Medulla oblongata (tissue), 1 donor: Measurements from ENCODE around the gene ZNF559.
A peak's percentile ranks its signal among the peaks of the same experiment; 100 is the strongest.
"Not testable (repeated sequence)": the region's sequence is repeated elsewhere in the genome, so short reads cannot be mapped to it uniquely, and the experiment has no call there.

Experiments used
- DNase-seq: peaks from one replicate; pipeline ENCODE4 v3.0.0-alpha.2; 2015; ENCODE audit errors: extremely low spot score

ZNF559 gene

DNA sequence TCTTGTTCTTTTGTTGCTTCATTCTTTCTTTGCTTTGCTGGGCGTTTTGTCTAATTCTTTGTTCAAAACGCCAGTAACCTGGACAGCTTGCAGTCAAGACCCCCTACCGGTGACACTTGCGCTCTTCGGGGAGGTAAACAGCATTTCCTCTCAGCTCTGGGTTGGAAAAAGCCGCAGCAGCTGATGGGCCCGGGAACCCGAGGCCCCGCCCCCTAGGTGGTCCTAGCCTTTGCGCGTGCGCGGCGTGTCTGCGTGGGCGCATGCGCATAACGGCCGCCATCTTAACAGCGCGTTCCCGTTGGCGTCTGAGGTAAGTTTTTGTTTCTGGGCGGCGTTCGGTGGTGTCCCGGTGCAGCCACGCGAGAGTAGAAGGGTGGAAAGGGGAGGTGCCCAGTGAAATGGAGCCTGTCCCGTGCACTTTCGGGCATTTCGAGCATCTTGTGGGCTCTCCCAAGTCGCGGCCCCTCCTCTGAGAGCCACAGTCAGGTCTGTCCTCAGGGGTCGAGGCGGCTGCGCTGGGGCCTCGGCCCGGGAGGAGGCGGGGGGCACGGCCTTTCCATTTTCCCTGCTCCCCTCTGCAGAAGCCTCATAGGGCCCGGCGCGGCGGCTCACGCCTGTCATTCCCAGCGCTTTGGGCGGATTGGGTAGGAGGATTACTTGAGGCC is at the start of gene ZNF559:
Gene ZNF559, plus strand, starts transcription at position 261 of the 665 bp plus-strand sequence. CDS start 14,371 bp downstream, outside the sequence.
- DNase-seq, result peak; percentile 93

DNA sequence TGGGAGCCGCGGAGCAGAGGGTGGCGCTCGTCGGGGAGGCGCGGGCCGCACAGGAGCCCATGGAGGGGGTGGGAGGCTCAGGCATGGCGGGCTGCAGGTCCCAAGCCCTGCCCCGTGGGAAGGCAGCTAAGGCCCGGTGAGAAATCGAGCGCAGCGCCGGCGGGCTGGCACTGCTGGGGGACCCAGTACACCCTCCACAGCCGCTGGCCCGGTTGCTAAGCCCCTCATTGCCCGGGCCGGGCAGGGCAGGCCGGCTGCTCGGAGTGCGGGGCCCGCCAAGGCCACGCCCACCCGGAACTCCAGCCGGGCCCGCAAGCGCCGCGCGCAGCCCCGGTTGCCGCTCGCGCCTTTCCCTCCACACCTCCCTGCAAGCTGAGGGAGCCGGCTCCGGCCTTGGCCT is 40.5 kb upstream of the ZNF559 start:
- not testable (repeated sequence) for DNase-seq

DNA sequence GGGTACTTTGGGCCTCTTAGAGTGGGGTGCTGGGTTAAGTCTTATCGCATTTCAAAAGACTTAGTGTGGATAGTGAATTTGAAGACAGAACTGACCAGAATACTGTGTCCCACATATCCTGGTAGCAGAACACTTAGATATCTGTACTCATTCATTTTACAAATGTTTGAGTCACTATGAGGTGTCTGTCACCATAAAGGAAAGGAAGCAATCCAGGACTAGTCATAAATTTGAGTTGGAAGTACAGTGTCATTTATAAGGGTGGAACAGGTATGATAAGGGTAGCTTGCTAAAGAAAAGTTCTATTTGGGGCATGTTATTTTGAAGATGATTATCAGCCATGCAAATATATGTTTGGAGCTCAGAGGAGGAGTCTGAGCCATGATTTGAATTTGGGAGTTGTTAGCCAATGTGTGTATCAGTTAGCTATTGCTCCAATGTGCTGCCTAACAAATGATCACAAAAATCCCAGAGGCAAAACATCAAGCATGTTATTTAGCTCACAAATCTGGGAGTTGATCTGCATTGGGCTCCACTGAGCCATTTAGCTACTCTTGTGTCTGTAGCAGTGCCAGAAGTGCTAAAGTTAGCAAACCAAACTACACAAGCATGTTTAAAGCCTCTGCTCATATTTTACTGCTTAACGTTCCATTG is 34.6 kb upstream of the ZNF559 start:
- no peak for DNase-seq

DNA sequence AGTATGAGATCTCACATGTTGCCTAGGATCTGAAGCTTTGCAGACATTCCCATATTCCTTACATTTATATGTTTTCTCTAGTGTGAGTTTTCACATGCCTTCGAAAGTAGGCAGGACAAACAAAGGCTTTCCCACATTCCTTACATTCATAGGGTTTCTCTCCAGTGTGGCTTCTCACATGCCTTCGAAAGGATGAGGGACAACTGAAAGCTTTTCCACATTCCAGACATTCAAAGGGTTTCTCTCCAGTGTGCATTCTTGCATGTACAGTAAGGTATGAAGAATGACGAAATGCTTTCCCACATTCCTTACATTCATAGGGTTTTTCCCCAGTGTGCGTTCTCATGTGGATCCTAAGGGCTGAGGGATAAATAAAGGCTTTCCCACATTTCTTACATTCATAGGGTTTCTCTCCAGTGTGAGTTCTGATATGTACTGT is 28.5 kb upstream of the ZNF559 start:
- no peak for DNase-seq

DNA sequence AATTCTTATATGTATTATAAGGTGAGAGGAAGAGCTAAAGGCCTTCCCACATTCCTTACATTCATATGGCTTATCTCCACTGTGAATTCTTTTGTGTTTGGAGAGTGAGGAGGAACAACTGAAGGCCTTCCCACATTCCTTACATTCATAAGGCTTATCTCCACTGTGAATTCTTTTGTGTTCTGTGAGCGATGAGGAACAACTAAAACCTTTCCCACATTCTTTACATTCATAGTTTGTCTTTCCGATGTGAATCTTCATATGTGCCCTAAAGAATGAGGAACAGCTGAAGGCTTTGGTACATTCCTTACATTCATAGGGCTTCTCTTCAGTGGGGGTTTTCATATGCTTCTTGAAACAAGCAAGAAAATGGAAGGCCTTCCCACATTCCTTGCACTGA is 27.6 kb upstream of the ZNF559 start:
- no peak for DNase-seq

DNA sequence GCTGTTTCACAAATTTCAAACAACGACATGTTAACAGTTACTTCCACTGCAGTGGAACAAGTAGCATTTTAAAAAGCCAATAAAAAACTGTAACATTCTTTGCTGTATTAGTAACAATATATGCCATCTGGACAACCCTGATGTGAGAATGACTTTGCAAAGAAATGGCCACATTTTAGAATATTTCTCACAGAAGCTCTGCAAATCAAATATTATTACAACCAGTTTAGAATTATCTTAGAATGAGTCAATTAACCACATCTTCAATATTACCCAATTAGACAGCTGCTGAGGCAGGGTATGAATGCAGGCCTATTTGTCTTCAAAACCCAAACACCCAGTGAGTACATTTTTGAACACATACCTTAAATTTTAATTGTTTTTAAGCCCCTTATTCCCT is 17.5 kb upstream of the ZNF559 start:
- no peak for DNase-seq

DNA sequence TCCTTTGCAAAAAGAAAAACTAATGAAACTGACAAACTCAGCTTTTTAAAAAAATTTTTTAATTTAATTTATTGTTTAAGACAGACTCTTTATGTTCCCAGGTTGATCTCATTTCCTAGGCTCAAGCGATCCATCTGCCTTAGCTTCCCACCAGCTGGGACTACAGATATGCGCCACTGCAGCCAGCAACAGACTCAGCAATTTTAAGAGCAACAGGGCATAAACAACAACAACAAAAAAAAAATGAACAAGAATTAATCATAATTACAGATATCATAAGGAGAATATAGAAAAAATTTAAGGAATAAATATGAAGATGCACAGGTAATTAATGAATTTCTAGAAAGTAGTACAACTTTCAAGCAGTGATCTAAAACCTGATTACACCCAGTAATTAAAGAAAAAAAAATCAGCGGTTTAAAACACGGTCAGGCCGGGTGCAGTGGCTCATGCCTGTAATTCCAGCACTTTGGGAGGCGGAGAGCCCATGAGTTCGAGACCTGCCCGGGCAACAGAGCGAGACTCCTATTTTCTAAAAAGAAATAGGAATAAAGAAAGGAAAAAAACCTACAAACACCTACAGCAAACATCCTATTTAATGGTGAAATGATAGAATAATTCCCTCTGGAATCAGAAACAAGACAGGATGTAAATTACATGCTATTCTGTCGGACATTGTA is 15.7 kb upstream of the ZNF559 start:
- no peak for DNase-seq

DNA sequence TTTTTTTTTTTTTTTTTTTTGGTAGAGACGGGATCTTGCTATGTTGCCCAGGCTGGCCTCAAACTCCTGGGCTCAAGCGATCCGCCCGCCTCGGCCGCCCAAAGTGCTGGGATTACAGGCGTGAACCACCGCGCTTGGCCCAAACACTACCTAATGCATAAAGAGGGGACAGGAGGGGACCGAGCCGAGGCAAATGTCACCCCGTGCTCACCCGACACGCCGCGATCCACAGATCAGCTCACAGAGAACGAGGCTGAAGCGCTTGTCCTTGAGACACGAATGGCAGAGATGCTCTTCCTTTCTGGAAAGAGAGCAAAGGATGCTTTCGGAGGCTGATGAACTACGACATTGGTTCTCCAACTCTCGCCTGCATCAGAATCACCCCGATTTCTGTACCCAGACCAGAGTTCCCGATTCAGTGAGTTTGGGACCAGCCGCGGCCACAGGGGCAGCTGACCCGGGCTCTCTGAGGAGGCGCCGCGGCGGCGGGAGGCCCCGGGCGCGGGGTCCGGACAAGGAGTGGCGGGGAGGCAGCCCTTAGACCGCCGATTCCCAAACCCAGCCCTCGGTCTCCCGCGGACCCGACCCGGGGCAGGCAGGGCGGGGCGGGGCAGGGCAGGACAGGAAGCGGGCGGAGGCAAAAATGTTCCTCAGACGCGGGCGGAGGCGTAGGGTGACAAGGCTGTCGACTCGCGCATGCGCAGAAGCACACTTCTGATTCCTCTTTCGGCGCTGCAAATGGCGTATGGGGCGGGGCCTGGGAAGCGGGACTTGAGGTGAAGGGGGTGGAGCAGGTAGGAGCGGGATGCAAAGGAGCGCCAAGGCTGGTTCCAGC is 14.6 kb upstream of the ZNF559 start, which contains the start of gene ZNF699:
Gene ZNF699, minus strand, starts transcription at position 700 of the 835 bp plus-strand sequence. CDS start 4,719 bp downstream, outside the sequence.
- DNase-seq, result peak; percentile 99

DNA sequence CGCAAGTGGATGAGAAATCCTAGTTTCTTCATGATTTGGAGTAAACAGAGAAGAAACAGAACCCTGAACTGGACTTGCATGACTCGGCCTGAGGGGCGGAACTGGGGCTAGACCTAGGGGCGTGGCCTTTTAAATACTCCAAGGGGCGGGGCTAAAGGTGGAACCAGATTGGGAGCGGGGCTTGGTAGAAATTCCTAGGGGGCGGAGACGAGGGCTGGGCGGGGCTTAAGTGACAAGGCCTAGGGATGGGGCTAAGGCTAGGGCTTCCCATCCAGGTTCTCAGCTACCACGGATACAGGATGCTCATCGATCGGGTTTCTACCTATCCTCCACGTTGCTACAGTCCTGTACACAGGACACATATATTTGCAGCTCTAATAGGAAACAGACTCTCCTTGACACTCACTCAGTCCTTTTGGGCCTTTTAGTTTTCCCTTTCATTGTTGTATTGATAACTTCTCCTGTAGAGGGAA is 14.0 kb upstream of the ZNF559 start:
- DNase-seq, result no peak

DNA sequence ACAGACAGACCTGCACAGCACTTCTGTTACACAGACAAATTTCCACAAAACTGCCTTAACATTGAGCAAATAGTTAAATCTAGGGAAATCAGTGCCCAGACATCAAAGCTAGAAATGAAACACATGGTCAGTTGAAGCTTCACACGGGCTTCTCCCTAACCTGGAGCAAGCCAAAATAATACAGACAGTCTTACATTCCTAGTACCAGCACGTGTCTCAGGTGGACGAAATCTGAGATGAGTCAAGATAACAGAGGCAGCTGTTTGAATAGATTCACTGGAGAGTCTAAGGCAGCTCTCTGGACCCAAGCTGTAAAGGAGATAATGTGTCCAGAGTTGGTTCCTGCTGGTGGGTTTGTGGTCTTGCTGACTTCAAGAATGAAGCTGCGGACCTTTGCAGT is 10.2 kb upstream of the ZNF559 start:
- no peak for DNase-seq

DNA sequence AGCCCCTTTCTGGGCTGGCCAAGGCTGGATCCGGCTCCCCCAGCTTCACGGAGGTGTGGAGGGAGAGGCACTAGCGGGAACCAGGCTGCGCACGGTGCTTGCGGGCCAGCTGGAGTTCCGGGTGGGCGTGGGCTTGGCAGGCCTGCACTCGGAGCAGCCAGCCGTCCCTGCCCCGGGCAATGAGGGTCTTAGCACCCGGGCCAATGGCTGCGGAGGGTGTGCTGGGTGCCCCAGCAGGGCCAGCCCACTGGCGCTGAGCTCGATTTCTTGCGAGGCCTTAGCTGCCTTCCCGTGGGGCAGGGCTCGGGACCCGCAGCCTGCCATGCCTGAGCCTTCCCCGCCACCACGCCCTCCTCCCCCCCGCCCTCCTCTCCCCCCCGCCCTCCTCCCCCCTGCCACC is 2.6 kb upstream of the ZNF559 start:
- DNase-seq, result no peak

DNA sequence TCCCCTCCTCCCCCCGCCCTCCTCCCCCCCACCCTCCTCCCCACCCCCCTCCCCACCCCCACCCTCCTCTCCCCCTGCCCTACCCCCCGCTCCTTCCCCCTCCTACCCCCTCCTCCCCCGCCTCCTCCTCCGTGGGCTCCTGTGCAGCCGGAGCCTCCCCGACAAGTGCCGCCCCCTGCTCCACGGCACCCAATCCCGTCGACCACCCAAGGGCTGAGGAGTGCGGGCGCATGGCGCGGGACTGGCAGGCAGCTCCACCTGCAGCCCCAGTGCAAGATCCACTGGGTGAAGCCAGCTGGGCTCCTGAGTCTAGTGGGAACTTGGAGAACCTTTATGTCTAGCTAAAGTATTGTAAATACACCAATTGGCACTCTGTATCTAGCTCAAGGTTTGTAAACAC is 2.2 kb upstream of the ZNF559 start:
- DNase-seq, result not testable (repeated sequence)

DNA sequence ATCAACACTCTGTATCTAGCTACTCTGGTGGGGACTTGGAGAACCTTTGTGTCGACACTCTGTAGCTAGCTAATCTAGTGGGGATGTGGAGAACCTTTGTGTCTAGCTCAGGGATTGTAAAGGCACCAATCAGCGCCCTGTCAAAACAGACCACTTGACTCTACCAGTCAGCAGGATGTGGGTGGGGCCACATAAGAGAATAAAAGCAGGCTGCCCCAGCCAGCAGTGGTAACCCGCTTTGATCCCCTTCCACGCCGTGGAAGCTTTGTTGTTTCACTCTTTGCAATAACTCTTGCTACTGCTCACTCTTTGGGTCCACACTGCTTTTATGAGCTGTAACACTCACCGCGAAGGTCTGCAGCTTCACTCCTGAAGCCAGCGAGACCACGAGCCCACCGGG is 1.8 kb upstream of the ZNF559 start:
- DNase-seq, result not testable (repeated sequence)

DNA sequence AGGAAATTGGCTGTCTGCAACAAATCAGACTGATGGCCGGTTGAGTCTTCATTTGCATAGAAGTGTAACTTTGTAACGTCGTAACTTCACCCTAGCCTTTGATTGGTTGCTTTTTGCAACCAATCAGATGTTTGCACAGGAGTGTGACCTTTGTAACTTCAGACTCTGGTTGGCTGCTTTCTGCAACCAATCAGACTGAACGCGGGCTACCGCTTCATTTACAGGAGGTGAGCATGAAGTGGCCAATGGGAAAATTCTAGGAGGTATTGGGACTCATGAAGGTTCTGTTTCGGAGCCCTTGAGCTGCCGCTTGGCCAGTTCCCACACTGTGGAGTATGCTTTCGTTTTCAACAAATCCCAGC is 441 bp upstream of the ZNF559 start:
- peak; percentile 87 for DNase-seq

DNA sequence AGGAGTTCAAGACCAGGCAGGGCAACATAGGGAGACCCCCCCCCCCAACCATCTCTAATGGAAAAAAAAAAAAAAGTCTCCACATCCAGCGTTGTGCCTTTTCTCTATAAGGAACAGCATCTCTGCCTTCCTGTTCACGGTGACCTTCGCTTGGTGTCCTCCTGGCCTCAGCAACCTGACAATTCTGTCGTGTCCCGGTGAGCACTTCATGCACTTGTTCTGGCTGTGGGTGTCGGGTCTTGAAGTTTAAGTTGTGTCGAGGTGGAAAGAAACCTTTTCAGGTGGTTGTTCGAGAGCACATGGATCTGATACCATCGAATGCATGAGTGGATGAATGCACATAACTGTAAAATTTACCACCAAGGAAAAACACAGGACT is 594 bp downstream of the ZNF559 start:
- DNase-seq, result no peak

DNA sequence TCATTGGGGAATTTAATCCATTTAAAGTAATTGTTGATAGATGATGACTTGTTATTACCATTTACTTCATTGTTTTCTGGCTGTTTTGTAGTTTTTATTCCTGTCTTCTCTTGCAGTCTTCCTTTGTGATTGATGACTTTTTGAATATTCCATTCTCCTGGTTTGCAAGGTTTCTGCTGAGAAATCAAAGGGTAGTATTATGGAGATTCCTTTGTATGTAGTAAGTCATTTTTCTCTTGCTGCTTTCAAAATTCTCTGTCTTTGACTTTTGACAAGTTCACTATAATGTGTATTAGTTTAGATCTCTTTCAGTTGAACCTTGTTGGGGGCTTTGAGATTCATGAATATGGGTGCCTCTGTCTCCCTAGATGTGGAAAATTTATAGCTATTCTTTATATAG is 6.0 kb downstream of the ZNF559 start:
- no peak for DNase-seq

DNA sequence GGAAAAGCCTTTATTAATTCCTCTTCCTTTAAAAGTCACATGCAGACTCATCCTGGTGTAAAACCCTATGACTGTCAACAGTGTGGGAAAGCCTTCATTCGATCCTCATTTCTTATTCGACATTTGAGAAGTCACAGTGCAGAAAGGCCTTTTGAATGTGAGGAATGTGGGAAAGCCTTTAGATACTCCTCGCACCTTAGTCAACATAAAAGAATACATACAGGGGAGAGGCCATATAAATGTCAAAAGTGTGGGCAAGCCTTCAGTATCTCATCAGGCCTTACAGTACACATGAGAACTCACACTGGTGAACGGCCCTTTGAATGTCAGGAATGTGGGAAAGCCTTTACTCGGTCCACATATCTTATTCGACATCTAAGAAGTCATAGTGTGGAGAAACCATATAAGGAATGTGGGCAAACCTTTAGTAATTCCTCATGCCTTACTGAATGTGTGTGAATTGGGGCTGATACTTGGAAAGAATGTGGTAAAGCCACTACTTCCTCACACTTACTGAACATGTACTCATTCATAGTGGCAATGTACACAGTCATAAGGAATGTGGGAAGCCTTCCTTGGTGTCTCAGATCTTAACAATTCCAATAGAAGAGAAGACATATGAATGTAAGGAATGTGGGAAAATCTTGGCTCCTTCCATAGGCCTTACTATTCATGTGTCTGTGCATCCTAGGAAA is 18.8 kb downstream of the ZNF559 start:
- no peak for DNase-seq

DNA sequence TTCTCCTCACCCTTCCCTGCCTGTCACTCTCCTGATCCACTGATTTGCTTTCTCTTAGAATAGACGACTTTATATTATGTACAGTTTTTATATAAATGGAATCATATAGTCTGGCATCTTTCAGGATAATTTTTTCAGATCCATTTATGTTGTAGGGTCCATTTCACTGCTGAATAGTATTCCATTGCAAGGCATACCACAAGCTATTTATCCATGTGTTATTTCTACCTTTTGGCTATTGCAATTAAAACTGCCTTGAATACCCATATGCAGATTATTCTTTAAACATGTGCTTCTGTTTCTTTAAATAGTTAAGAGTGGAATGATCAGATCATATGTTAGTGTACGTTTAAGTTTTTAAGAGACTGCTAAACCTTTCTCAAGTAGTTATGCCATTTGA is 21.0 kb downstream of the ZNF559 start:
- DNase-seq, result no peak

DNA sequence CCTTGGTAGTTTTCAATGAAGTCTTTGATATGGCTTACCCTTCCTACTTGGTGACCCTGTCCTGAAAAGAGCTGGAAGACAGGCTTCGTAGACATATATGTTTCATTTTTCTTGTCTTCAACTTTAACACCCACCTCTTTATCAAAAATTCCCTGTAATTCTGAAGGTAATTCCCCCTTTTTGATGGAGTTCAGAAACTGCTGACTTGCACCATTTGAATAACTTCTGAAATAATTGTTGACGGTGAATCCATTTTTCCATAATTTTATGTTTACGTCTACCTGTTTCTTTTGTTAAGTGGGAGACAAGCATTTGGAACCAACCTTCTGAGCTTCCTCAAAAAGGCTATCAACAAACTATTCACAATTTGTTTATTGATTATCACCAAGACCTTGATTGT is 24.3 kb downstream of the ZNF559 start:
- no peak for DNase-seq

DNA sequence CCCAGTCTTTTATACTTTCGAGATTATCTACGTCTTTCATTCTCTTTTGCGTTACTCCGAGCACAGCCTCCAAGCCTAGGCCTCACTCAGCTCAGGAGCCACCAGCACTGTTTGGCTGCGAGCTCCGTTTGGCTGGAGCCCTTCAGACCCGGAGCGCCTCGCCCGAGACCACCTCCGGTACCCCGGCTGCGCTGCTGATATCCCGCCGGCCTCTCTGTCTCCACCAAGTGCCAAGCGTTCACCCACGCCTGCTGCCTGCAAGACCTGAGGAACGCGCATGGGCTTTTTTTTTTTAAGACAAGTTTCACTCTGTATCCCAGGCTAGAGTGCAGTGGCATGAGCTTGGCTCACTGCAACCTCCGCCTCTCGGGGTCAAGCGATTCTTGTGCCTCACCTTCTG is 24.7 kb downstream of the ZNF559 start:
- DNase-seq, result no peak

DNA sequence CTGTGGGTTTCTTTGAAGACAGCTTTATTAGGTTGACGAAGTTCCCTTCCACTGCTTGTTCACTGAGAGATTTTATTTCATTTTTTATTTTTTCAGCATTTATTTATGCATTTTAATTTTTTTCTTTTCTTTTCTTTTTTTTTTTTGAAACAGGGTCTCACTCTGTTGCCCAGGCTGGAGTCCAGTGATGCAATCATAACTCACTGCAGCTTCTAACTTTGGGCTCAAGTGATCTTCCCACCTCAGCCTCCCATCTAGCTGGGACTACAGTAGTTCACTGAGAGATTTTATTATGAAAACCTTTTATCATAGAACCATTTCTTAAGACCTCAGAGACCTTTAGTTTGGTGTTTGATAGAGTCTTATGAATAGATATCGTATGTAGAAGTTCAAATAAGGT is 28.5 kb downstream of the ZNF559 start:
- DNase-seq, result no peak
